ENCODE results near the gene CLCN2.

Gene CLCN2
- total RNA-seq = 3.7 to 4.4 reads per million in 2 experiments

- no peak for DNase-seq (ENCODE audit: low read depth)
Measured at GRCh38 chr3:184361532-184361931, at the start of gene CLCN2, which contains the start of gene POLR2H. Gene CLCN2, minus strand, starts transcription at chr3:184361605. Its CDS starts 126 bp downstream, at chr3:184361479. Gene POLR2H, plus strand, starts transcription at chr3:184361710. Its CDS starts 1,783 bp downstream, at chr3:184363493.

- DNase-seq (ENCODE audit: low read depth) = no peak
Measured at GRCh38 chr3:184409946-184410500, 48.6 kb upstream of the CLCN2 start.

GRCh38 chr3:184409331-184409926 is 48.0 kb upstream of the CLCN2 start:
- DNase-seq (ENCODE audit: low read depth) = no peak

GRCh38 chr3:184405075-184406030 is 43.9 kb upstream of the CLCN2 start:
- no peak for DNase-seq (ENCODE audit: low read depth)

- no peak for DNase-seq (ENCODE audit: low read depth)
Measured at GRCh38 chr3:184399410-184399809, 38.0 kb upstream of the CLCN2 start.

GRCh38 chr3:184395320-184395660 is 33.9 kb upstream of the CLCN2 start:
- no peak for DNase-seq (ENCODE audit: low read depth)

- DNase-seq (ENCODE audit: low read depth) = no peak
Measured at GRCh38 chr3:184391266-184391665, 29.9 kb upstream of the CLCN2 start.

GRCh38 chr3:184389935-184390528 is 28.6 kb upstream of the CLCN2 start:
- DNase-seq (ENCODE audit: low read depth) = no peak

GRCh38 chr3:184389384-184389783 is 28.0 kb upstream of the CLCN2 start:
- no peak for DNase-seq (ENCODE audit: low read depth)

- no peak for DNase-seq (ENCODE audit: low read depth)
Measured at GRCh38 chr3:184388936-184389230, 27.5 kb upstream of the CLCN2 start.

GRCh38 chr3:184388164-184388935 is 26.9 kb upstream of the CLCN2 start:
- no peak for DNase-seq (ENCODE audit: low read depth)

GRCh38 chr3:184387174-184387714 is 25.8 kb upstream of the CLCN2 start:
- DNase-seq (ENCODE audit: low read depth) = no peak

GRCh38 chr3:184386047-184386806 is 24.8 kb upstream of the CLCN2 start:
- no peak for DNase-seq (ENCODE audit: low read depth)

- no peak for DNase-seq (ENCODE audit: low read depth)
Measured at GRCh38 chr3:184384856-184385422, 23.5 kb upstream of the CLCN2 start.

GRCh38 chr3:184384342-184384741 is 22.9 kb upstream of the CLCN2 start:
- no peak for DNase-seq (ENCODE audit: low read depth)

GRCh38 chr3:184383033-184383740 is 21.8 kb upstream of the CLCN2 start:
- no peak for DNase-seq (ENCODE audit: low read depth)

- no peak for DNase-seq (ENCODE audit: low read depth)
Measured at GRCh38 chr3:184382326-184383032, 21.1 kb upstream of the CLCN2 start.

GRCh38 chr3:184381261-184382224 is 20.1 kb upstream of the CLCN2 start:
- DNase-seq (ENCODE audit: low read depth) = no peak
